H9 (cell line): ENCODE data around the gene OR6Q1. TPM values are rescaled to one million over a fixed set of nuclear protein-coding genes. Genes with fewer than 3 reads are reported as not detected.

ENCODE experiments used
- DNase-seq: peaks from one replicate; pipeline ENCODE4 v3.0.0-alpha.2; 2017
- H2AFZ ChIP-seq: one replicate; pipeline ENCODE4 v1.6.1; 2013; ENCODE audit warnings: mild to moderate bottlenecking, low read length, control low read depth, moderate library complexity
- H2AK5ac ChIP-seq: 2 replicates; pipeline ENCODE4 v1.6.1; 2013; ENCODE audit warnings: low read length, control low read depth, mixed read lengths; ENCODE audit not compliant: insufficient read length
- H2BK120ac ChIP-seq: one replicate; pipeline ENCODE4 v1.6.1; 2013; ENCODE audit warnings: low read depth, mild to moderate bottlenecking, low read length, control low read depth, inconsistent platforms; ENCODE audit not compliant: poor library complexity, severe bottlenecking
- H2BK12ac ChIP-seq: 2 replicates; pipeline ENCODE4 v1.6.1; 2013; ENCODE audit warnings: low read length, control low read depth, mixed read lengths, low read depth; ENCODE audit not compliant: insufficient read length
- H2BK15ac ChIP-seq: 2 replicates; pipeline ENCODE4 v1.6.1; 2013; ENCODE audit warnings: low read depth, low read length, control low read depth
- H2BK20ac ChIP-seq: one replicate; pipeline ENCODE4 v1.6.1; 2013; ENCODE audit warnings: low read depth, mild to moderate bottlenecking, low read length, control low read depth, inconsistent platforms; ENCODE audit not compliant: poor library complexity, severe bottlenecking
- H2BK5ac ChIP-seq: 2 replicates; pipeline ENCODE4 v1.6.1; 2013; ENCODE audit warnings: low read length, control low read depth, mixed read lengths; ENCODE audit not compliant: insufficient read length
- H3K14ac ChIP-seq: 2 replicates; pipeline ENCODE4 v1.6.1; 2013; ENCODE audit warnings: low read length, control low read depth; ENCODE audit not compliant: insufficient read depth
- H3K18ac ChIP-seq: 2 replicates; pipeline ENCODE4 v1.6.1; 2013; ENCODE audit warnings: low read depth, mild to moderate bottlenecking, mixed read lengths, low read length, control low read depth; ENCODE audit not compliant: insufficient read length
- H3K23ac ChIP-seq: 2 replicates; pipeline ENCODE4 v1.6.1; 2013; ENCODE audit warnings: low read length, control low read depth, mixed read lengths, low read depth; ENCODE audit not compliant: insufficient read length
- H3K23me2 ChIP-seq: 2 replicates; pipeline ENCODE4 v1.6.1; 2013; ENCODE audit warnings: low read depth, mild to moderate bottlenecking, mixed read lengths, low read length, control low read depth; ENCODE audit not compliant: insufficient read length, poor library complexity, severe bottlenecking
- H3K27ac ChIP-seq: 2 replicates; pipeline ENCODE4 v1.5.1; 2013; ENCODE audit warnings: low read length, control low read depth, mixed read lengths, low read depth; ENCODE audit not compliant: insufficient read length
- H3K27me3 ChIP-seq: 2 replicates; pipeline ENCODE4 v1.6.1; 2013; ENCODE audit warnings: low read length, control low read depth, inconsistent platforms; ENCODE audit not compliant: insufficient read depth
- H3K4ac ChIP-seq: 2 replicates; pipeline ENCODE4 v1.6.1; 2013; ENCODE audit warnings: low read depth, mild to moderate bottlenecking, control low read depth, inconsistent platforms, low read length, moderate library complexity
- H3K4me1 ChIP-seq: 2 replicates; pipeline ENCODE4 v1.6.1; 2013; ENCODE audit warnings: low read length, control low read depth, inconsistent platforms; ENCODE audit not compliant: insufficient read depth
- H3K4me2 ChIP-seq: 2 replicates; pipeline ENCODE4 v1.6.1; 2013; ENCODE audit warnings: low read length, control low read depth, mixed read lengths; ENCODE audit not compliant: insufficient read length, insufficient read depth
- H3K56ac ChIP-seq: 2 replicates; pipeline ENCODE4 v1.6.1; 2013; ENCODE audit warnings: low read depth, mild to moderate bottlenecking, mixed read lengths, low read length, control low read depth; ENCODE audit not compliant: insufficient read length
- H3K79me1 ChIP-seq: 2 replicates; pipeline ENCODE4 v1.6.1; 2013; ENCODE audit warnings: low read depth, mild to moderate bottlenecking, moderate library complexity, low read length, control low read depth, inconsistent platforms; ENCODE audit not compliant: insufficient read depth, poor library complexity, severe bottlenecking
- H3K79me2 ChIP-seq: 2 replicates; pipeline ENCODE4 v1.6.1; 2013; ENCODE audit warnings: low read length, control low read depth, inconsistent platforms; ENCODE audit not compliant: insufficient read depth
- H3K9ac ChIP-seq: 2 replicates; pipeline ENCODE4 v1.6.1; 2013; ENCODE audit warnings: low read length, control low read depth, mixed read lengths; ENCODE audit not compliant: insufficient read length; ENCODE audit errors: extremely low read depth
- H3K9me3 ChIP-seq: one replicate; pipeline ENCODE4 v1.6.1; 2013; ENCODE audit warnings: low read depth, low read length, inconsistent platforms; ENCODE audit not compliant: control insufficient read depth
- H3T11ph ChIP-seq: one replicate; pipeline ENCODE4 v1.6.1; 2013; ENCODE audit warnings: mild to moderate bottlenecking, low read length, control low read depth, inconsistent platforms
- H4K20me1 ChIP-seq: one replicate; pipeline ENCODE4 v1.6.1; 2013; ENCODE audit not compliant: control insufficient read depth, insufficient read length, insufficient read depth
- H4K5ac ChIP-seq: 2 replicates; pipeline ENCODE4 v1.6.1; 2013; ENCODE audit warnings: low read depth, mild to moderate bottlenecking, mixed read lengths, low read length, control low read depth; ENCODE audit not compliant: insufficient read length
- H4K8ac ChIP-seq: replicated peaks from 2 replicates; pipeline ENCODE4 v1.6.1; 2013; ENCODE audit warnings: low read length, control low read depth, mixed read lengths, low read depth; ENCODE audit not compliant: insufficient read length
- H4K91ac ChIP-seq: 2 replicates; pipeline ENCODE4 v1.6.1; 2013; ENCODE audit warnings: low read depth, mild to moderate bottlenecking, moderate library complexity, mixed read lengths, low read length, control low read depth; ENCODE audit not compliant: insufficient read length
- H3K27ac Mint-ChIP-seq, 3 experiments: 2 replicates in 2 of 3; 3 replicates in 1 of 3; pipeline ENCODE4 v1.8.0; 2020 to 2021; ENCODE audit warnings: mixed read lengths in 3 of 3, mild to moderate bottlenecking in 1 of 3, moderate library complexity in 1 of 3
- H3K27me3 Mint-ChIP-seq: 2 replicates; pipeline ENCODE4 v1.8.0; 2021; ENCODE audit warnings: low read depth, mild to moderate bottlenecking, moderate library complexity, mixed read lengths
- H3K36me3 Mint-ChIP-seq, 3 experiments: 2 replicates in 2 of 3; 3 replicates in 1 of 3; pipeline ENCODE4 v1.8.0; 2020 to 2021; ENCODE audit warnings: low read depth in 3 of 3, mixed read lengths in 3 of 3; ENCODE audit not compliant: insufficient read depth in 1 of 3
- H3K4me1 Mint-ChIP-seq, 2 experiments: 2 replicates each; pipeline ENCODE4 v1.8.0; 2020; ENCODE audit warnings: mixed read lengths in 2 of 2
- H3K4me3 Mint-ChIP-seq, 2 experiments: 2 replicates in 1 of 2; 3 replicates in 1 of 2; pipeline ENCODE4 v1.8.0; 2020 to 2021; ENCODE audit warnings: mild to moderate bottlenecking in 2 of 2, mixed read lengths in 2 of 2, moderate library complexity in 1 of 2
- H3K9me3 Mint-ChIP-seq, 2 experiments: 2 replicates in 1 of 2; 3 replicates in 1 of 2; pipeline ENCODE4 v1.8.0; 2020; ENCODE audit warnings: mild to moderate bottlenecking in 2 of 2, mixed read lengths in 2 of 2, moderate library complexity in 1 of 2
- CTCF ChIP-seq: fragments of 200-600 bp; sonication (generic); conservative IDR thresholded peaks from 3 replicates; pipeline ENCODE4 v1.8.0; 2021; ENCODE audit warnings: antibody characterized with exemption, mild to moderate bottlenecking
- WGBS: extraction: QIAGEN DNeasy Blood & Tissue Kit; methylation state at CpG from one replicate; pipeline ENCODE4 v1.1.7; 2013; ENCODE audit warnings: missing lambda C conversion rate, low lambda C conversion rate, mixed read lengths; ENCODE audit not compliant: insufficient read length; ENCODE audit errors: extremely low coverage; 5-methylcytosine and 5-hydroxymethylcytosine counted together
- total RNA-seq: library from RNA; stranded (reverse); gene quantifications from 2 replicates; pipeline ENCODE4 v1.2.1, GENCODE V29; 2021

The OR6Q1 gene
- total RNA-seq, 1 experiment from 2014 or later: not detected

GRCh38 chr11:57981536-57981935 lies 49.2 kb upstream of the OR6Q1 start:
- no peak overlapping the region for H2BK120ac ChIP-seq
- H3K18ac ChIP-seq: no peak overlapping the region
- peaks cover 4% of the 10 kb centered on the region; the same call in 1 of the 2 replicates for H3K4me1 ChIP-seq
- H3K79me2 ChIP-seq: no peaks in the 10 kb centered on the region
- no peak overlapping the region for H3K27ac Mint-ChIP-seq
- H4K91ac ChIP-seq: no peak overlapping the region
- H3K4ac ChIP-seq: no peak overlapping the region
- H2BK5ac ChIP-seq: no peak overlapping the region
- no peak overlapping the region for H2AK5ac ChIP-seq
- no peaks in the 10 kb centered on the region for H3K9me3 ChIP-seq
- no peak overlapping the region for H2BK20ac ChIP-seq
- no peaks in the 10 kb centered on the region for H3K79me1 ChIP-seq
- no peak overlapping the region for H3K14ac ChIP-seq
- no CpG with 5 or more reads among the region's 3 CpGs for WGBS
- no peak overlapping the region for H3T11ph ChIP-seq
- H3K56ac ChIP-seq: no peak overlapping the region
- H4K5ac ChIP-seq: no peak overlapping the region
- H2BK12ac ChIP-seq: no peak overlapping the region
- H3K27me3 ChIP-seq: no peaks in the 10 kb centered on the region
- H4K20me1 ChIP-seq: no peaks in the 10 kb centered on the region
- no peaks in the 10 kb centered on the region for H3K27me3 Mint-ChIP-seq
- no peak overlapping the region for H4K8ac ChIP-seq
- no peak for TF ChIP-seq CTCF
- no peak overlapping the region for H3K9ac ChIP-seq
- no peak overlapping the region for H3K4me3 Mint-ChIP-seq
- peaks cover 4 to 13% of the 10 kb centered on the region in 2 experiments; a peak in 3 of 4 replicates for H3K4me1 Mint-ChIP-seq
- no peak for DNase-seq
- no peaks in the 10 kb centered on the region for H3K23me2 ChIP-seq
- H2BK15ac ChIP-seq: no peak overlapping the region
- no peak overlapping the region for H3K23ac ChIP-seq
- no peaks in the 10 kb centered on the region; a peak in 1 of 5 replicates for H3K9me3 Mint-ChIP-seq
- no peaks in the 10 kb centered on the region for H3K36me3 Mint-ChIP-seq
- no peak overlapping the region for H3K27ac ChIP-seq
- no peak overlapping the region for H3K4me2 ChIP-seq
- no peak overlapping the region for H2AFZ ChIP-seq
